BLaER1 (cell line): Measurements from ENCODE around the gene THEMIS2.

Source experiments
- H3K27ac ChIP-seq: shearing (Covaris generic); formaldehyde crosslinking; 2 replicates; pipeline ENCODE4 v1.8.1; 2022
- H3K27me3 ChIP-seq: shearing (Covaris generic); formaldehyde crosslinking; 2 replicates; pipeline ENCODE4 v1.8.1; 2022
- H3K36me3 ChIP-seq: shearing (Covaris generic); formaldehyde crosslinking; 2 replicates; pipeline ENCODE4 v1.8.1; 2022
- H3K4me1 ChIP-seq: shearing (Covaris generic); formaldehyde crosslinking; 2 replicates; pipeline ENCODE4 v1.8.1; 2022
- H3K4me2 ChIP-seq: shearing (Covaris generic); formaldehyde crosslinking; 2 replicates; pipeline ENCODE4 v1.8.1; 2022
- H3K4me3 ChIP-seq: shearing (Covaris generic); formaldehyde crosslinking; 2 replicates; pipeline ENCODE4 v1.8.1; 2022
- H3K9ac ChIP-seq: shearing (Covaris generic); formaldehyde crosslinking; 2 replicates; pipeline ENCODE4 v1.8.1; 2022
- H3K9me3 ChIP-seq: shearing (Covaris generic); formaldehyde crosslinking; 2 replicates; pipeline ENCODE4 v1.8.1; 2022
- H4K20me1 ChIP-seq: shearing (Covaris generic); formaldehyde crosslinking; 2 replicates; pipeline ENCODE4 v1.8.1; 2022
- Cebpa-rat ChIP-seq: shearing (Covaris generic); IDR thresholded peaks from 2 replicates; pipeline ENCODE4 v1.8.1; 2022

THEMIS2 gene

DNA sequence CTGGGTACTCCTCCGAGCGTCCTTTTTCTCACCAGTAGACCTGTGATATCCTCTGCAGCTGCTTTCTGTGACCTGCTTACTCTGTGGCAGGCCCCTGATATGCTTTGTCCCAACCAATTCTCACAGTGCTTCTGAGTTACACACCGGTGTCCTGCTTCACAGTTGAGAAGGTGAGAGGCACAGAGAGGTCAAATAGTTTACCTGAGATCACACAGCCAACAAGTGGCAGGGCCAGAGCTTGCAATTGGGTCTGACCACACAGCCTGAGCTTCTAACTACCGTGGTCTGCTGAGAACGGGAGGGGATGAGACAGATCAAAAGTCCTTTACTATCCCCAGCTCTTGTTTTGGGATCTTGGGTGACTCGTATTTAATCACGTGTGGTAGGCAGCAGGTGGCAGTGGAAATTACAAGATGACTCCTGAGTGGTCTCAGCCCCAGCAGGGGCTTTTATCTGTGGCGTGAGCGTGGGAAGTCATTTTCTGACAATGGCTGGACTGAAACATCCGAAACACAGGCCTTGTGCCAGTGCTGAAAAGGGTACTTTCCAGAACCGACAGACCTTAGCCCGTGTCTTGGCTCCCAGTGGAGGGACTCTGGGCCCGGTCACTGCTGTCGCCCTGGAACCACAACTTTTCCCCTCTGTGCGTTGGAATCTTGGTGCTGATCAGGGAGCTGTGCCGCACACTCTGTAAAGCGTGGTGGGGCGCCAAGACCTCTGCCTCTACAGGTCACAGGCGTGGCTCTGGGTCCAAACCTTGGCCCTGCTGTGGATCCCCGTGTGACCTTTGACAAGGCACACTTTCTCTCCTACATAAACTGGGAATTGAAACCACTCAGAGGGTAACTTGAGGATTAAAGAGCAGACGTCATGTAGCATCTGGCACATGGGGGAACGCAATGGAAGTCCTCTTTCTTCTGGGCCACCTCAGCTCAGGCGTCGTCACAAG is 11.9 kb downstream of the THEMIS2 start:
- Histone ChIP-seq H3K4me3 (no peak overlapping the region), H4K20me1 (peaks cover 7% of the 10 kb centered on the region; the same call in 1 of the 2 replicates), H3K4me2 (peak overlapping the region; percentile 61; the same call in 1 of the 2 replicates), H3K9ac (no peak overlapping the region), H3K27me3 (no peaks in the 10 kb centered on the region), H3K27ac (peak overlapping the region; percentile 4; the same call in 1 of the 2 replicates), H3K9me3 (no peaks in the 10 kb centered on the region), H3K36me3 (peaks cover 81% of the 10 kb centered on the region), H3K4me1 (peaks cover 49% of the 10 kb centered on the region)
- TF ChIP-seq Cebpa-rat, result no peak

DNA sequence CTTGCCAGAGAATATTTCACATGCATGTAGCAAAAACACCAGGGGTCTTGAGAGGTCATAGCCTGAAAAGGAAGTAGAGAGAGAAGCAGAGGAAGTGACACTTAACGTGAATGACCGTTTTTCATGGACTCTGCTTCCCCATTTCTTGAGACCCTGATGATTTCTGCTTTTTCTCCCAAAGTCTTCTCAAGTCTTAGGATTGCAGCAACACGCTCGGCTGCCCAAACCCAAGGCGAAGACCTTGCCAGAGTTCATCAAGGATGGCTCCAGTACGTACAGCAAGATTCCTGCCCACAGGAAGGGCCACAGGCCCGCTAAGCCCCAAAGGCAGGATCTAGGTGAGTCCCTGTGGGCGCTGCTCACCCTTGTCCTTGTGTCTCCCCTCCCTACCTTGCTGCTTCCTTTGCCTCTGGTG is 12.8 kb downstream of the THEMIS2 start:
- Histone ChIP-seq H3K4me1 (peaks cover 48% of the 10 kb centered on the region), H3K36me3 (peaks cover 81% of the 10 kb centered on the region), H3K27me3 (no peaks in the 10 kb centered on the region), H3K4me2 (peak overlapping the region; percentile 61), H3K27ac (peak overlapping the region; percentile 4), H3K9me3 (no peaks in the 10 kb centered on the region), H3K4me3 (no peak overlapping the region), H4K20me1 (peaks cover 7% of the 10 kb centered on the region; the same call in 1 of the 2 replicates), H3K9ac (no peak overlapping the region)
- no peak for TF ChIP-seq Cebpa-rat

DNA sequence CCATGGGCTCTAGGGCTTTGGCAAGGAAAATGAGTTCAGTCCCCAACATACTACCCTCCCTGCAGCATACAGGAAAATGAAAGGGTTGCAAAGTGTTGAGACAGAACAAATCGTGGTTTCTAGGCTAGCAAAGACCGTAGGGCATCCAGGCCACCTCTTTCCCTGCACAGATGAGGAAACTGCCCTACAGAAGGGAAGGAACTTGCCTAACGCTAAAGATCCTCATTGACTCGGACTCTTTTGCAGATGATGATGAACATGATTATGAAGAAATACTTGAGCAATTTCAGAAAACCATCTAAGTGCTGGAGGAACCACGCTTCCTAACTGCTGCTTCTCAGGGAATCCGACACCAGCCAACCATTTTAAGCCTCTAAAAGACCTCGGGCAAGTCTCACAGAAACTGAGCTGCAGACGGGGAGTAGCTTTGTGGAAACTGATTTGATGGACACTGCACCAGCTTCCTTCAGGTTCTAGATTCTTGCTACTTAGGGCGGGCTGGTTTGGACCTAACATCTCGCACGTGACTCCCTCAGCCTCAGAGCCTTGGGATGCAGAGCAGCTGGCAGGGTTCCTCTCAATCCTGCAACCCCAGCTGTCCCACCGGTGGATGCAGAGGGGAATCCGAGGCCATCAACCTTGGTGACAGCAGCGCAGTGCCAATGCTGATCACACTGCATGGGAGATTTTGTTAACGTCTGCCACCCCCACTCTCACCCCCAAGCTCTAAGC is 13.4 kb downstream of the THEMIS2 start:
- H3K27me3 ChIP-seq, result no peaks in the 10 kb centered on the region
- no peak overlapping the region for H3K9ac ChIP-seq
- TF ChIP-seq Cebpa-rat, result no peak
- H3K36me3 ChIP-seq, result peaks cover 81% of the 10 kb centered on the region
- H3K4me3 ChIP-seq, result no peak overlapping the region
- no peaks in the 10 kb centered on the region for H3K9me3 ChIP-seq
- H4K20me1 ChIP-seq, result peaks cover 7% of the 10 kb centered on the region; the same call in 1 of the 2 replicates
- H3K4me1 ChIP-seq, result peaks cover 54% of the 10 kb centered on the region
- H3K4me2 ChIP-seq, result peak overlapping the region; percentile 61
- H3K27ac ChIP-seq, result peak overlapping the region; percentile 4

DNA sequence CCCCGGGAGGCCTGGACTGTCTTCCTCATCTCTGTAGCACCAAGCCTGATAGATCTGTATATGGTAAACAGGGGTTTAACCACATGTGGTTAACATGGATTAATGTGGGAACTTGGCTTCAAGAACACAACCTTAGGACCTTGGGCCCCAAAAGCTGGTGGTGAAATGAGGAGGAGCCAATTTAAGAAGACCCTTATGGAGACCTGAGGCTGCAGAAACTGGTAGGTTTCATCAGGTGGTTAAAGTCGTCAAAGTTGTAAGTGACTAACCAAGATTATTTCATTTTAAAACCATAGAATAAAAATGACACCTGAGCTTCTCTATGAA is 14.0 kb downstream of the THEMIS2 start:
- H3K4me1 ChIP-seq, result peaks cover 60% of the 10 kb centered on the region
- no peaks in the 10 kb centered on the region for H3K9me3 ChIP-seq
- no peak for TF ChIP-seq Cebpa-rat
- peaks cover 84% of the 10 kb centered on the region for H3K36me3 ChIP-seq
- H4K20me1 ChIP-seq, result peaks cover 7% of the 10 kb centered on the region; the same call in 1 of the 2 replicates
- H3K4me2 ChIP-seq, result peak overlapping the region; percentile 61
- H3K9ac ChIP-seq, result no peak overlapping the region
- no peaks in the 10 kb centered on the region for H3K27me3 ChIP-seq
- no peak overlapping the region for H3K27ac ChIP-seq
- H3K4me3 ChIP-seq, result no peak overlapping the region

DNA sequence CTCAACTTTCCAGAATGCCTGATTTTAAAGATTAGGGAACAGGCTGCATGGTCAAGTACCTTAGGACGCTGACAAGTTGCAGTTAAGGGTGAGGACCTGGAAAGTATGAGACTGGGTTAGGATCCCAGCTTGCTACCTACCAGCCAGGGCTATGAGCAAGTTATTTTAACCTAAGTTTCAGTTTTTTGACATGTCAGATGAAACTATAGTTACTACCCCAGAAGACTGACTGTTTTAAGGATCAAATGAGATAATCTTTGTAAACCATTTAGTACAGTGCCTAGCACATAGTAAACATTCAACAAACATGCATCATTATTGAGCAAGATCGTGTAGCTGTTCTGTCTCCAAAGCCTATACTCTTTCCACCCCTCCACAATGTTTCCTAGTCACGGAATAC is 14.4 kb downstream of the THEMIS2 start:
- TF ChIP-seq Cebpa-rat, result no peak
- no peak overlapping the region for H3K9ac ChIP-seq
- H3K27me3 ChIP-seq, result no peaks in the 10 kb centered on the region
- H3K9me3 ChIP-seq, result no peaks in the 10 kb centered on the region
- H3K4me2 ChIP-seq, result peak overlapping the region; percentile 61
- peaks cover 64% of the 10 kb centered on the region for H3K4me1 ChIP-seq
- H3K36me3 ChIP-seq, result peaks cover 84% of the 10 kb centered on the region
- no peak overlapping the region for H3K4me3 ChIP-seq
- peaks cover 7% of the 10 kb centered on the region; the same call in 1 of the 2 replicates for H4K20me1 ChIP-seq
- H3K27ac ChIP-seq, result peak overlapping the region; percentile 2; the same call in 1 of the 2 replicates

DNA sequence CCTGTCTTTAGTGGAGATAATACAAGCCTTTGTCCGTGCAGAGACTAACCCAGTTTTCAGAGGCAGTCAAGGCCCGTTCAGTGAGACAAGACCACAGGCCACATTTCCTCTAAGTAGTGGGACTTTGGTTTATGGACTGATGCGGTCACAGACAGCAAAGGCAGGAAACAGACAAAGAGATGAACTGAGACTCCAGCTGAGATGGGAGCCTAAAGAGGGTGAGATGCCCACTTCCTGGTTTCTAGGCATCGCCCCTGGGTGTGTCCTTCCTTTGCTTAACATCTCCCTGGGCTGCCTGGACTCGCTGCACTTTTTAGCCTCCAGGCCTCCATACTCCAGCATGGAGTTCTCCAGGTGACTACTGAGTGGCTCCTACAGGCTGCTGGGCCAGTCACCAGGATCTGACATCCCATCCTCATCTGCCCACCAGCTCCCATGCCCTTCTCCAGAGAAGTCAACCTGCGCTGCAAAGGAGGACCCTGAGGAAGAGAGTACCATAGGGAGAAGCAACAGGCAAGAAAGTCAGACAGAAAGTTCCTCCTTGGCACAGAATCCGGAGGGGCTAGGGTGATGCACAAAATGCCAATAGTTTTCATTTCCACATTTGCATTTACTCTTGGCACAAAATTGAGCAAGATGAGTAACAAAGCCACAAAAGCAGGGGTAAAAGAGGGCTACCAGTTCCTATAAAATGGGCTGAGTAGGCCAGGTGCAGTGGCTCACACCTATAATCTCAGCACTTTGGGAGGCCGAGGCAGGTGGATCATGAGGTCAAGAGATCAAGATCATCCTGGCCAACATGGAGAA is 15.1 kb downstream of the THEMIS2 start:
- peaks cover 7% of the 10 kb centered on the region; the same call in 1 of the 2 replicates for H4K20me1 ChIP-seq
- H3K27me3 ChIP-seq, result no peaks in the 10 kb centered on the region
- H3K9me3 ChIP-seq, result no peaks in the 10 kb centered on the region
- peak overlapping the region; percentile 2; the same call in 1 of the 2 replicates for H3K27ac ChIP-seq
- H3K4me2 ChIP-seq, result peak overlapping the region; percentile 61
- H3K36me3 ChIP-seq, result peaks cover 84% of the 10 kb centered on the region
- TF ChIP-seq Cebpa-rat, result no peak
- H3K4me3 ChIP-seq, result no peak overlapping the region
- no peak overlapping the region for H3K9ac ChIP-seq
- peaks cover 71% of the 10 kb centered on the region for H3K4me1 ChIP-seq

DNA sequence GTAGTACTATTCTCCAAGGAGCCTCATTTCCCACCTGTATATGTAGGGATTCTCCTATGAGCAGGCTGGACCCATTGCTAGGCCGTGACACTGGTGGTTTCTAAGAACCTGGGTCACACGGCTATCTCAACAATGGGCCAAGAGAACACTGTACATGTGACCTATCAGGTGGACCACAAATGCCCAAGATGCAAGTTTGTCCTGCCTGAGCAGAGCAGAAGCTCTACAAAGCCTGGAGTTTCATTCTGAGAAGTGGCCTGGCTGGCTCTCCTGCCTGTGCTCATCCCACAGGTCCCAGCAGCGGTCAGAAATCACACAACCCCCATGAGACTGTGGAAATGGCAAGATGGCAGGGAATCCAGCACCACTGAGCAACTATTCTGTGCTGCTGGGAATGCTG is 17.2 kb downstream of the THEMIS2 start:
- Histone ChIP-seq H3K27ac (no peak overlapping the region), H3K27me3 (no peaks in the 10 kb centered on the region), H4K20me1 (peaks cover 7% of the 10 kb centered on the region; the same call in 1 of the 2 replicates), H3K4me1 (peaks cover 65% of the 10 kb centered on the region), H3K4me3 (no peak overlapping the region), H3K9ac (no peak overlapping the region), H3K9me3 (no peaks in the 10 kb centered on the region), H3K36me3 (peaks cover 84% of the 10 kb centered on the region), H3K4me2 (no peak overlapping the region)
- TF ChIP-seq Cebpa-rat, result no peak

DNA sequence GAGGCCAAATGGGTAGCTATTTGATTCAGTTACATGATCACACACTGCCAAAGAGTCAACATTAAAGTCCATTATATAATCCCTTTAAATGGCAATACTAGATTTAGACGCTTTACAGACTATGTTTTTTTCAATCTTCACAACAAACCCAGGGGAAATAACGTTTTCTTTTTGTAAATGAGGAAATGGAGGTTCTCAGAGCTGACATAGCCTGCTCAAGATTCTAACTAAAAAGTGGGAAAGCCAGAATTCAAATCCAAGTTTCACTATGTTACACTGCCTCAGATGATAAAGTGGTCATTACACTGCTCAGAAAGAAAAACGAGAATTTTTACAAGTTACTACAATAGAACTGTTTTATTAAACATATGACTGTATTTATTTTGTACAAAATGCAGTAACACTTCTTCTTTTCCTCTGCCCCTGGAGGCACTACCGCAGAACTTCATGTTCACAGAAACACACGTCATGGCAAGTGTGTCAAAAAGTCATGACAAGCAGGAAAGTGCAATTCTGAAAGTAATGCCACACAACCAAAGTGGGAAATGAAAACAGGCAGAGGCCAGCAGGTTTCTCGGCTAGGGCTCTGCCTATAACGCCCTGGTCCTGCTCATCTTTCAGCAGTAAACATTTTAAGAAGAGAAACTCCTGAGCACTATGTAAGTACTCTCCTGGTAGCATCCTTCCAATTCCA is 19.0 kb downstream of the THEMIS2 start:
- Histone ChIP-seq H3K27me3 (no peaks in the 10 kb centered on the region), H3K4me1 (peaks cover 46% of the 10 kb centered on the region), H3K9ac (no peak overlapping the region), H3K27ac (no peak overlapping the region), H3K36me3 (peaks cover 84% of the 10 kb centered on the region), H3K4me3 (no peak overlapping the region), H3K4me2 (peak overlapping the region; percentile 27; the same call in 1 of the 2 replicates), H4K20me1 (peaks cover 7% of the 10 kb centered on the region; the same call in 1 of the 2 replicates), H3K9me3 (no peaks in the 10 kb centered on the region)
- TF ChIP-seq Cebpa-rat, result no peak

DNA sequence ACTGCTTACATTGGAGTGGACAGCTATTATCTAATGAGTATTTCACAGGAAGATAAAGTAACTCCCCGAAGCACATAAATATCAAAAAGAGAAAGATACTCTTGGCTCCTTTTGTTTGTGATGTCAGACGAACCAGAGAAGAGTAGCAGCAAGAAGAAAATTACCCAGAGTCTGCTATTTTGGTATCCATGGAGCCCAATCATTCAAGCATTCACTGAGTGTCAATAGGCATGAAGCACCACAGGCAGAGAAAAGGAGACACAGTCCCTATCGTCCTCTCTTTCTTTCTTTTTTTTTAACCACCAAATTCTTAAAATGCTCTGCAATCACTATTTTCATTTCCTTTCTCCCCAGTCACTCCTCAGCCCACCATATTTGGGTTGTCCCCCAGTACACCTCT is 22.2 kb downstream of the THEMIS2 start:
- H3K9me3 ChIP-seq, result no peaks in the 10 kb centered on the region
- H3K27ac ChIP-seq, result no peak overlapping the region
- no peaks in the 10 kb centered on the region for H3K27me3 ChIP-seq
- H3K4me3 ChIP-seq, result no peak overlapping the region
- peaks cover 6% of the 10 kb centered on the region; the same call in 1 of the 2 replicates for H4K20me1 ChIP-seq
- no peak for TF ChIP-seq Cebpa-rat
- no peak overlapping the region for H3K4me2 ChIP-seq
- H3K9ac ChIP-seq, result no peak overlapping the region
- peaks cover 96% of the 10 kb centered on the region for H3K36me3 ChIP-seq
- H3K4me1 ChIP-seq, result peaks cover 28% of the 10 kb centered on the region; the same call in 1 of the 2 replicates
